HEK293 (cell line): ENCODE results near the gene ANAPC16.

Source experiments
- ATF2 ChIP-seq: fragments of 450-650 bp; formaldehyde crosslinking; IDR thresholded peaks from 2 replicates; pipeline ENCODE4 v1.5.1; 2016; ENCODE audit warnings: missing biosample characterization, missing genetic modification characterization, low read depth
- BCL11A ChIP-seq: fragments of 450-650 bp; formaldehyde crosslinking; IDR thresholded peaks from 2 replicates; pipeline ENCODE4 v1.5.1; 2016; ENCODE audit warnings: low read depth, missing biosample characterization, missing genetic modification characterization
- BCL6B ChIP-seq: fragments of 450-650 bp; formaldehyde crosslinking; IDR thresholded peaks from 2 replicates; pipeline ENCODE4 v1.5.1; 2017; ENCODE audit warnings: missing biosample characterization, missing genetic modification characterization
- KLF16 ChIP-seq: fragments of 450-650 bp; formaldehyde crosslinking; IDR thresholded peaks from 2 replicates; pipeline ENCODE4 v1.5.1; 2017; ENCODE audit warnings: missing biosample characterization, missing genetic modification characterization
- KLF7 ChIP-seq: fragments of 450-650 bp; formaldehyde crosslinking; IDR thresholded peaks from 2 replicates; pipeline ENCODE4 v1.5.1; 2016; ENCODE audit warnings: missing biosample characterization, missing genetic modification characterization, borderline replicate concordance
- KLF8 ChIP-seq: fragments of 450-650 bp; formaldehyde crosslinking; IDR thresholded peaks from 2 replicates; pipeline ENCODE4 v1.5.1; 2016; ENCODE audit warnings: missing biosample characterization, missing genetic modification characterization
- PATZ1 ChIP-seq: fragments of 450-650 bp; formaldehyde crosslinking; IDR thresholded peaks from 2 replicates; pipeline ENCODE4 v1.5.1; 2016; ENCODE audit warnings: missing biosample characterization, missing genetic modification characterization
- YY2 ChIP-seq: fragments of 450-650 bp; formaldehyde crosslinking; IDR thresholded peaks from 2 replicates; pipeline ENCODE4 v1.5.1; 2016; ENCODE audit warnings: missing biosample characterization, missing genetic modification characterization
- ZFHX2 ChIP-seq: fragments of 450-650 bp; formaldehyde crosslinking; conservative IDR thresholded peaks from 2 replicates; pipeline ENCODE4 v1.5.1; 2016; ENCODE audit warnings: missing biosample characterization, missing genetic modification characterization
- ZFP37 ChIP-seq: fragments of 450-650 bp; formaldehyde crosslinking; IDR thresholded peaks from 2 replicates; pipeline ENCODE4 v1.5.1; 2016; ENCODE audit warnings: missing biosample characterization, missing genetic modification characterization
- ZNF10 ChIP-seq: fragments of 450-650 bp; formaldehyde crosslinking; IDR thresholded peaks from 2 replicates; pipeline ENCODE4 v1.5.1; 2017; ENCODE audit warnings: missing biosample characterization, missing genetic modification characterization
- ZNF133 ChIP-seq: fragments of 450-650 bp; formaldehyde crosslinking; IDR thresholded peaks from 2 replicates; pipeline ENCODE4 v1.5.1; 2016; ENCODE audit warnings: missing biosample characterization, missing genetic modification characterization
- ZNF148 ChIP-seq: fragments of 450-650 bp; formaldehyde crosslinking; IDR thresholded peaks from 2 replicates; pipeline ENCODE4 v1.5.0; 2017; ENCODE audit warnings: missing biosample characterization, missing genetic modification characterization, borderline replicate concordance
- ZNF18 ChIP-seq: fragments of 450-650 bp; formaldehyde crosslinking; IDR thresholded peaks from 2 replicates; pipeline ENCODE4 v1.5.1; 2016; ENCODE audit warnings: missing biosample characterization, missing genetic modification characterization
- ZNF2 ChIP-seq: fragments of 450-650 bp; formaldehyde crosslinking; IDR thresholded peaks from 2 replicates; pipeline ENCODE4 v1.5.1; 2016; ENCODE audit warnings: missing biosample characterization, missing genetic modification characterization
- ZNF214 ChIP-seq: fragments of 450-650 bp; formaldehyde crosslinking; IDR thresholded peaks from 2 replicates; pipeline ENCODE4 v1.5.1; 2017; ENCODE audit warnings: missing biosample characterization, mild to moderate bottlenecking, missing genetic modification characterization, borderline replicate concordance
- ZNF223 ChIP-seq: fragments of 450-650 bp; formaldehyde crosslinking; IDR thresholded peaks from 2 replicates; pipeline ENCODE4 v1.5.1; 2016; ENCODE audit warnings: missing biosample characterization, missing genetic modification characterization
- ZNF239 ChIP-seq: fragments of 450-650 bp; formaldehyde crosslinking; IDR thresholded peaks from 2 replicates; pipeline ENCODE4 v1.5.1; 2016; ENCODE audit warnings: missing biosample characterization, missing genetic modification characterization
- ZNF248 ChIP-seq: fragments of 450-650 bp; formaldehyde crosslinking; IDR thresholded peaks from 2 replicates; pipeline ENCODE4 v1.5.1; 2017; ENCODE audit warnings: missing biosample characterization, missing genetic modification characterization
- ZNF266 ChIP-seq: fragments of 450-650 bp; formaldehyde crosslinking; IDR thresholded peaks from 2 replicates; pipeline ENCODE4 v1.5.1; 2016; ENCODE audit warnings: missing biosample characterization, missing genetic modification characterization, low read depth
- ZNF311 ChIP-seq: fragments of 450-650 bp; formaldehyde crosslinking; IDR thresholded peaks from 2 replicates; pipeline ENCODE4 v1.5.1; 2017; ENCODE audit warnings: missing biosample characterization, missing genetic modification characterization, borderline replicate concordance
- ZNF324 ChIP-seq: fragments of 450-650 bp; formaldehyde crosslinking; IDR thresholded peaks from 2 replicates; pipeline ENCODE4 v1.5.1; 2016; ENCODE audit warnings: missing biosample characterization, missing genetic modification characterization
- ZNF404 ChIP-seq: fragments of 450-650 bp; formaldehyde crosslinking; IDR thresholded peaks from 2 replicates; pipeline ENCODE4 v1.5.1; 2017; ENCODE audit warnings: missing biosample characterization, missing genetic modification characterization
- ZNF433 ChIP-seq: fragments of 450-650 bp; formaldehyde crosslinking; IDR thresholded peaks from 2 replicates; pipeline ENCODE4 v1.5.1; 2016; ENCODE audit warnings: missing biosample characterization, missing genetic modification characterization, low read depth
- ZNF48 ChIP-seq: fragments of 450-650 bp; formaldehyde crosslinking; IDR thresholded peaks from 2 replicates; pipeline ENCODE4 v1.5.1; 2016; ENCODE audit warnings: missing biosample characterization, missing genetic modification characterization
- ZNF529 ChIP-seq: fragments of 450-650 bp; formaldehyde crosslinking; IDR thresholded peaks from 2 replicates; pipeline ENCODE4 v1.5.1; 2017; ENCODE audit warnings: missing genetic modification characterization, missing biosample characterization; ENCODE audit not compliant: insufficient replicate concordance
- ZNF544 ChIP-seq: fragments of 450-650 bp; formaldehyde crosslinking; IDR thresholded peaks from 2 replicates; pipeline ENCODE4 v1.5.0; 2017; ENCODE audit warnings: missing biosample characterization, missing genetic modification characterization
- ZNF558 ChIP-seq: fragments of 450-650 bp; formaldehyde crosslinking; IDR thresholded peaks from 2 replicates; pipeline ENCODE4 v1.5.1; 2016; ENCODE audit warnings: missing biosample characterization, missing genetic modification characterization
- ZNF624 ChIP-seq: fragments of 450-650 bp; formaldehyde crosslinking; IDR thresholded peaks from 2 replicates; pipeline ENCODE4 v1.5.1; 2017; ENCODE audit warnings: missing biosample characterization, missing genetic modification characterization
- ZNF629 ChIP-seq: fragments of 450-650 bp; formaldehyde crosslinking; IDR thresholded peaks from 2 replicates; pipeline ENCODE4 v1.5.1; 2017; ENCODE audit warnings: missing biosample characterization, missing genetic modification characterization
- ZXDB ChIP-seq: fragments of 450-650 bp; formaldehyde crosslinking; IDR thresholded peaks from 2 replicates; pipeline ENCODE4 v1.5.1; 2016; ENCODE audit warnings: missing biosample characterization, missing genetic modification characterization

ANAPC16 gene

GRCh38 chr10:72275351-72276012, 59.7 kb downstream of the ANAPC16 start (continued):
- TF ChIP-seq ZNF133: no peak
- no peak for TF ChIP-seq ZNF148
- TF ChIP-seq ZNF223 (tag by site-specific recombination): no peak
- TF ChIP-seq ZNF404 (tag by site-specific recombination): no peak
- no peak for TF ChIP-seq ZNF433
- TF ChIP-seq KLF7 (tag by site-specific recombination): peak; percentile 58; the same call in 1 of the 2 replicates
- no peak for TF ChIP-seq ZNF214 (tag by site-specific recombination)
- TF ChIP-seq ZNF558 (tag by site-specific recombination): no peak
- no peak for TF ChIP-seq ZNF529 (tag by site-specific recombination)
- TF ChIP-seq ZNF2 (tag by site-specific recombination): no peak
- TF ChIP-seq YY2 (tag by site-specific recombination): no peak
- TF ChIP-seq ZFP37: no peak
- TF ChIP-seq ZNF248: no peak
- TF ChIP-seq ZNF266 (tag by site-specific recombination): no peak
- peak; percentile 76 for TF ChIP-seq PATZ1 (tag by site-specific recombination)
- TF ChIP-seq ZNF544 (tag by site-specific recombination): no peak
- TF ChIP-seq ZNF48 (tag by site-specific recombination): no peak
- no peak for TF ChIP-seq BCL6B (tag by site-specific recombination)
- TF ChIP-seq ZNF324: no peak
- TF ChIP-seq ZNF10 (tag by site-specific recombination): no peak
- no peak for TF ChIP-seq ZNF18 (tag by site-specific recombination)
- TF ChIP-seq ZXDB (tag by site-specific recombination): no peak
- TF ChIP-seq KLF16 (tag by site-specific recombination): peak; percentile 47; the same call in 1 of the 2 replicates
- TF ChIP-seq ZFHX2 (tag by site-specific recombination): peak; percentile 60
- no peak for TF ChIP-seq ZNF624 (tag by site-specific recombination)
- 0 out of 2 replicates have a peak, but pooled peaks have one; percentile 30 for TF ChIP-seq KLF8
- no peak for TF ChIP-seq ZNF311 (tag by site-specific recombination)
- TF ChIP-seq ATF2 (tag by site-specific recombination): no peak
- peak; percentile 55; the same call in 1 of the 2 replicates for TF ChIP-seq BCL11A (tag by site-specific recombination)
- no peak for TF ChIP-seq ZNF239
- no peak for TF ChIP-seq ZNF629 (tag by site-specific recombination)
